Measurements from ENCODE around the gene SYP. TPM values are rescaled to one million over a fixed set of nuclear protein-coding genes. Genes with fewer than 3 reads are reported as not detected.

Gene SYP
- total RNA-seq, 1 donor from 2014 or later, result 1.6 TPM

- FAIRE-seq (no peak), DNase-seq (ENCODE audit: low read depth) (no peak)
- no peaks in the 10 kb centered on the region for H3K36me3 ChIP-seq (ENCODE audit: insufficient read depth, low read length)
- no peaks in the 10 kb centered on the region for H3K79me2 ChIP-seq (ENCODE audit: insufficient read depth, low read length)
- peaks cover 12% of the 10 kb centered on the region for H3K4me1 ChIP-seq (ENCODE audit: insufficient read depth, low read length)
- H3K27ac ChIP-seq (ENCODE audit: low read depth, low read length), result peak within 1 kb of the TSS; percentile 68
- peak within 1 kb of the TSS; percentile 45 for H3K4me3 Mint-ChIP-seq (ENCODE audit: unreplicated experiment)
- H2AFZ ChIP-seq (ENCODE audit: low read depth, low read length), result peak within 1 kb of the TSS; percentile 85
- H3K27me3 ChIP-seq (ENCODE audit: insufficient read depth, low read length), result no peaks in the 10 kb centered on the region
- H3K4me2 ChIP-seq (ENCODE audit: low read length), result peak within 1 kb of the TSS; percentile 83
- TF ChIP-seq EZH2 (IDR thresholded peaks at IDR 0.05; ENCODE audit: insufficient read depth, low read length) (no peak), CTCF (IDR thresholded peaks at IDR 0.05; ENCODE audit: insufficient read depth, low read depth, low read length) (no peak)
- H3K9me3 ChIP-seq (ENCODE audit: insufficient read depth, low read depth, low read length), result no peaks in the 10 kb centered on the region
- H4K20me1 ChIP-seq (ENCODE audit: insufficient read depth, low read length), result no peaks in the 10 kb centered on the region
- peak within 1 kb of the TSS; percentile 39 for H3K4me3 ChIP-seq (ENCODE audit: insufficient read depth, low read depth, low read length)
- H3K27ac Mint-ChIP-seq (ENCODE audit: unreplicated experiment), result no peak within 1 kb of the TSS
- no peaks in the 10 kb centered on the region for H3K36me3 Mint-ChIP-seq (ENCODE audit: low read depth, unreplicated experiment)
- no peaks in the 10 kb centered on the region for H3K9me3 Mint-ChIP-seq (ENCODE audit: unreplicated experiment)
- peaks cover 4% of the 10 kb centered on the region for H3K4me1 Mint-ChIP-seq (ENCODE audit: low read depth, unreplicated experiment)
- H3K27me3 Mint-ChIP-seq (ENCODE audit: low read depth, unreplicated experiment), result no peaks in the 10 kb centered on the region
- peak within 1 kb of the TSS; percentile 81 for H3K9ac ChIP-seq (ENCODE audit: low read length)
These were observed 37.4 kb downstream of the SYP start, which contains the start of gene MAGIX for GRCh38 chrX:49162620-49163019. MAGIX (plus strand) TSS chrX:49162758; CDS start chrX:49162890, 132 bp downstream.

- FAIRE-seq (peak; percentile 55), DNase-seq (ENCODE audit: low read depth) (no peak)
- no peaks in the 10 kb centered on the region for H3K27me3 ChIP-seq (ENCODE audit: insufficient read depth, low read length)
- no peaks in the 10 kb centered on the region for H3K79me2 ChIP-seq (ENCODE audit: insufficient read depth, low read length)
- no peaks in the 10 kb centered on the region for H3K9me3 ChIP-seq (ENCODE audit: insufficient read depth, low read depth, low read length)
- no peak overlapping the region for H3K27ac Mint-ChIP-seq (ENCODE audit: unreplicated experiment)
- no peak overlapping the region for H3K4me3 ChIP-seq (ENCODE audit: insufficient read depth, low read depth, low read length)
- H3K4me1 ChIP-seq (ENCODE audit: insufficient read depth, low read length), result peaks cover 4% of the 10 kb centered on the region
- no peak overlapping the region for H3K9ac ChIP-seq (ENCODE audit: low read length)
- no peaks in the 10 kb centered on the region for H3K27me3 Mint-ChIP-seq (ENCODE audit: low read depth, unreplicated experiment)
- no peak overlapping the region for H3K27ac ChIP-seq (ENCODE audit: low read depth, low read length)
- no peaks in the 10 kb centered on the region for H3K36me3 Mint-ChIP-seq (ENCODE audit: low read depth, unreplicated experiment)
- H3K4me2 ChIP-seq (ENCODE audit: low read length), result no peak overlapping the region
- no peaks in the 10 kb centered on the region for H4K20me1 ChIP-seq (ENCODE audit: insufficient read depth, low read length)
- H2AFZ ChIP-seq (ENCODE audit: low read depth, low read length), result no peak overlapping the region
- TF ChIP-seq EZH2 (IDR thresholded peaks at IDR 0.05; ENCODE audit: insufficient read depth, low read length) (no peak), CTCF (IDR thresholded peaks at IDR 0.05; ENCODE audit: insufficient read depth, low read depth, low read length) (no peak)
- no peaks in the 10 kb centered on the region for H3K4me1 Mint-ChIP-seq (ENCODE audit: low read depth, unreplicated experiment)
- no peaks in the 10 kb centered on the region for H3K36me3 ChIP-seq (ENCODE audit: insufficient read depth, low read length)
- no peaks in the 10 kb centered on the region for H3K9me3 Mint-ChIP-seq (ENCODE audit: unreplicated experiment)
- no peak overlapping the region for H3K4me3 Mint-ChIP-seq (ENCODE audit: unreplicated experiment)
These were observed 38.4 kb downstream of the SYP start for GRCh38 chrX:49161632-49162031.

GRCh38 chrX:49160908-49161307 lies 39.1 kb downstream of the SYP start:
- no peaks in the 10 kb centered on the region for H3K36me3 Mint-ChIP-seq (ENCODE audit: low read depth, unreplicated experiment)
- FAIRE-seq, result no peak

More at GRCh38 chrX:49160908-49161307, 39.1 kb downstream of the SYP start:
- no peaks in the 10 kb centered on the region for H4K20me1 ChIP-seq (ENCODE audit: insufficient read depth, low read length)
- no peak overlapping the region for H3K4me2 ChIP-seq (ENCODE audit: low read length)
- H3K9me3 ChIP-seq (ENCODE audit: insufficient read depth, low read depth, low read length), result no peaks in the 10 kb centered on the region
- H3K4me1 ChIP-seq (ENCODE audit: insufficient read depth, low read length), result no peaks in the 10 kb centered on the region
- H3K27ac Mint-ChIP-seq (ENCODE audit: unreplicated experiment), result no peak overlapping the region
- no peaks in the 10 kb centered on the region for H3K9me3 Mint-ChIP-seq (ENCODE audit: unreplicated experiment)
- no peaks in the 10 kb centered on the region for H3K27me3 ChIP-seq (ENCODE audit: insufficient read depth, low read length)
- H3K4me3 ChIP-seq (ENCODE audit: insufficient read depth, low read depth, low read length), result no peak overlapping the region
- no peaks in the 10 kb centered on the region for H3K27me3 Mint-ChIP-seq (ENCODE audit: low read depth, unreplicated experiment)
- TF ChIP-seq EZH2 (IDR thresholded peaks at IDR 0.05; ENCODE audit: insufficient read depth, low read length) (no peak), CTCF (IDR thresholded peaks at IDR 0.05; ENCODE audit: insufficient read depth, low read depth, low read length) (no peak)
- no peaks in the 10 kb centered on the region for H3K4me1 Mint-ChIP-seq (ENCODE audit: low read depth, unreplicated experiment)
- DNase-seq (ENCODE audit: low read depth), result no peak
- no peak overlapping the region for H3K4me3 Mint-ChIP-seq (ENCODE audit: unreplicated experiment)
- H2AFZ ChIP-seq (ENCODE audit: low read depth, low read length), result no peak overlapping the region
- H3K27ac ChIP-seq (ENCODE audit: low read depth, low read length), result no peak overlapping the region
- no peak overlapping the region for H3K9ac ChIP-seq (ENCODE audit: low read length)
- H3K79me2 ChIP-seq (ENCODE audit: insufficient read depth, low read length), result no peaks in the 10 kb centered on the region
- no peaks in the 10 kb centered on the region for H3K36me3 ChIP-seq (ENCODE audit: insufficient read depth, low read length)
